ENCODE measurements around the gene TPCN2.

Gene TPCN2

DNA sequence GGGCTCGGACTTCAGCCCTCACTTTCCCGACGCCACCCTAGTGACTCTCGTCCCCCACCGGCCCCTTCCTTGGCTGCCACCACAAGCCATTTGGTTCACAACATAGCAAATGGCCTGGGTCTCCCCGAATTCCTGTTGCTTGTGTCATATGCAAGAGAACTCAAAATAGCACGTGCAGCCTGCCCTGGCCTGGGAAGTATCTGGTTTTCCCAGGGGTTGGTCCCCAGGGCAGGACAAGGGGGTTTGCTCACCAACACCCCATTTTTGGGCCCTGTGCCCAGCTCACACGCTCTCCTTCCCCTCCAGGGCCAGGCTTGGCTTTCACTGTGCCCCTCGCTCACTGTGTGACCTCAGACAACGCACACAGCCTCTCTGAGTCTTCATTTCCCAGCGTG is 12.8 kb upstream of the TPCN2 start:
- Histone ChIP-seq H3K9me3 (ENCODE audit: low read length) (no peaks in the 10 kb centered on the region), H3K4me3 (ENCODE audit: low read length) (no peak overlapping the region), H2AFZ (ENCODE audit: low read depth, low read length) (no peak overlapping the region), H3K4me1 (ENCODE audit: insufficient read depth, low read length) (peaks cover 11% of the 10 kb centered on the region), H3K27me3 (ENCODE audit: insufficient read depth, low read length) (peaks cover 5% of the 10 kb centered on the region), H3K36me3 (ENCODE audit: insufficient read depth, low read length) (no peaks in the 10 kb centered on the region)

DNA sequence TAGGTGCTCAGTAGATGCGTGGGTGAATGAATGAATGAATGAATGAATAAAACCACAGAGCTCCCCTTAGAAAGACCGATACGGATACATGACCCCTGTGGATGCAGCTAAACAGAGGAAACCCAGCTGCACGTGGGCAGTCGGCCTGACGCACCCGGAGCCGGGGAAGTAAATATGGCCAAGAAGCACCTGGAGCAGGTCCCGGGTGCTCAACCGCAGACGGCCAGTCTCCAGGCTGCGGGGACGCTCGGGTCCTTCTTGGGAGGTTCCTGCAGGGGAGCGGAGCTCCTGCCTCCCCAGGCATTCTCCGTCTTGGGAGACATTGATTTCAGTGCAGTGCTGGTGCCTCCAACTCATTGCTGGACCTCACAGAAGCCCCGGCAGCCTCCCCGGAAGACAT is 11.7 kb upstream of the TPCN2 start:
- Histone ChIP-seq H3K4me3 (ENCODE audit: low read length) (no peak overlapping the region), H3K4me1 (ENCODE audit: insufficient read depth, low read length) (peaks cover 16% of the 10 kb centered on the region), H2AFZ (ENCODE audit: low read depth, low read length) (no peak overlapping the region), H3K27me3 (ENCODE audit: insufficient read depth, low read length) (no peaks in the 10 kb centered on the region), H3K9me3 (ENCODE audit: low read length) (no peaks in the 10 kb centered on the region), H3K36me3 (ENCODE audit: insufficient read depth, low read length) (no peaks in the 10 kb centered on the region)

DNA sequence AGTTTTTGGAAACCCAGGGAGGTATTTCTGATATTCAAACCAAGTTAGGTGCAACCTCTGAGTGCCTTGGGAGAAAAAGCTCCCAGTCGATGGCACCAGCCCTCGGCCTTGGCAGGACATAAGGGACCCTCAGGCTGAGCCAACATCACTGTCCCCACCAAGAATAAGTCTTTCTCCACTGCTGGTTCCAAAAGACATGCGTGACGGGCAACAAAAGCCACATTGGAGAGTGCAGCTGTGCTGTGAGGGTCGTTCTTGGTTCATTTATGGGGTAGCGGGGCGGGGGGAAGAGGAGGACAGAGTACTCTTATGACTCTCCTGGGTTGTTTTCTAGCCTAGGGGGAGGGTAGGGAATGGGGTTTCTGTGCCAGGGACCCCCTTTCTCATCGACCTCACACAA is 11.2 kb upstream of the TPCN2 start:
- Histone ChIP-seq H3K4me1 (ENCODE audit: insufficient read depth, low read length) (peaks cover 16% of the 10 kb centered on the region), H3K4me3 (ENCODE audit: low read length) (no peak overlapping the region), H3K9me3 (ENCODE audit: low read length) (no peaks in the 10 kb centered on the region), H2AFZ (ENCODE audit: low read depth, low read length) (no peak overlapping the region), H3K27me3 (ENCODE audit: insufficient read depth, low read length) (no peaks in the 10 kb centered on the region), H3K36me3 (ENCODE audit: insufficient read depth, low read length) (no peaks in the 10 kb centered on the region)

DNA sequence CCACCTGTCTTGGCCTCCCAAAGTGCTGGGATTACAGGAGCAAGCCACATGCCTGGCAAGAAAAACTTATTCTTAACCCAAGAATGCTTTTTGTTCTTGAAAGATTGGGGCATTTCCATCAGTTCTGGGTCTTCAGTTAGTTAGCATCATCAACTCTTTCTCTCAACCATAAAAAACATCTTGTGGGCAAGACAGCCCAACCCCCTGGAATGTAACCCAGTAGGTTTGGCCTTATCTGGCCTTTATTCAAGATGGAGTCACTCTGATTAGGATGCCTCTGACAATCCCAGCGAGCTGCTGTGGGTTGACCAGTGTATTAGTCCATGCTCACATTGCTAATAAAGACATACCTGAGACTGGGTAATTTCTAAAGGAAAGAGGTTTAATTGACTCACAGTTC is 9.2 kb upstream of the TPCN2 start:
- Histone ChIP-seq H2AFZ (ENCODE audit: low read depth, low read length) (no peak overlapping the region), H3K27me3 (ENCODE audit: insufficient read depth, low read length) (no peaks in the 10 kb centered on the region), H3K9me3 (ENCODE audit: low read length) (no peaks in the 10 kb centered on the region), H3K4me1 (ENCODE audit: insufficient read depth, low read length) (peaks cover 20% of the 10 kb centered on the region), H3K4me3 (ENCODE audit: low read length) (no peak overlapping the region), H3K36me3 (ENCODE audit: insufficient read depth, low read length) (no peaks in the 10 kb centered on the region)

DNA sequence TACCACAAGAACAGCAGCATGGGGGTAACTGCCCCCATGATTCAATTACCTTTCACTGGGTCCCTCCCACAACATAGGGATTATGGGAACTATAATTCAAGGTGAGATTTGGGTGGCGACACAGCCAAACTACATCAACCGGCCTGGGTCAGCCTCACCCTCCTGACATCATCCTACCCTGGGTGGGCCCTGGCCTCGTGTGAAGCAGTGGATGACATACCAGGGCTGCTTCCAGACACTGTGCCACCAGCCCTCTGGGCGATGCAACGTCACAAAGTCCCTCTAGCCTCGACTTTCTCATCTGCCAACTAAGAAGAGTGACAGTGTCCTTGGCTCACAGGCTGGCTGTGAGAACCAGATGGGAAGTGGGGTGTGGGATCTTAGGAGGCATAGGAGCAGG is 8.7 kb upstream of the TPCN2 start:
- Histone ChIP-seq H3K9me3 (ENCODE audit: low read length) (no peaks in the 10 kb centered on the region), H3K4me3 (ENCODE audit: low read length) (no peak overlapping the region), H3K4me1 (ENCODE audit: insufficient read depth, low read length) (peaks cover 23% of the 10 kb centered on the region), H2AFZ (ENCODE audit: low read depth, low read length) (no peak overlapping the region), H3K36me3 (ENCODE audit: insufficient read depth, low read length) (no peaks in the 10 kb centered on the region), H3K27me3 (ENCODE audit: insufficient read depth, low read length) (no peaks in the 10 kb centered on the region)

DNA sequence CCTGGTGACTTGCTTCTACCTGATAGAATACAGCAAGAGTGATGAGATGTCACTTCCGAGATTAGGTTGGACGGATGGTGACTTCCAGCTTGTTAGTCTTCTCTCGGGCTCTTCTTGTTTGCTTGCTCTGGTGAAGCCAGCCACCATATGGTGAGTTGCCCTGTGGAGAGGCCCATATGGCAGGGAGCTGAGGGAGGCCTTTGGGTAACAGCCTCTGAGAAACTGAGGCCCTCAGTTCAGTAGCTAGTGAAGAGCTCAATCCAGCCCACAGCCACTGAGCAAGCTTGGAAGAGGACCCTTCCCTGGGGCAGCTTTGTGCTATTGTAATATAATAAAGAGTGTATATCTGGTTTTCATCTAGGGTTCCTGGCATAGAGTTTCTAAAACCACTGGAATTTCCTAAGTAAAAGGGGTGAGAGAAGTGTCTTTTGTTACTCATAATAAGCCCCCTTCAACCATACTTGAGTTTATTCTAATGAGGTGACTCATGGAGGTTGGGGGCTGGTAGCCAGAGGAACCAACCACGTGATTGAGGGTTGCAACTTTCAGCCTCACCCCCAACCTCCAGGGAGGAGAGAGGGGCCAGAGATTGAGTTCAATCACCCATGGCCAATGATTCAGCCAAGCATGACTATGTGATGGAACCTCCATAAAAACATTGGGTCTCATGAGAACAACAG is 8.0 kb upstream of the TPCN2 start:
- Histone ChIP-seq H2AFZ (ENCODE audit: low read depth, low read length) (peak overlapping the region; percentile 9), H3K9me3 (ENCODE audit: low read length) (no peaks in the 10 kb centered on the region), H3K36me3 (ENCODE audit: insufficient read depth, low read length) (no peaks in the 10 kb centered on the region), H3K4me3 (ENCODE audit: low read length) (no peak overlapping the region), H3K4me1 (ENCODE audit: insufficient read depth, low read length) (peaks cover 23% of the 10 kb centered on the region), H3K27me3 (ENCODE audit: insufficient read depth, low read length) (no peaks in the 10 kb centered on the region)

DNA sequence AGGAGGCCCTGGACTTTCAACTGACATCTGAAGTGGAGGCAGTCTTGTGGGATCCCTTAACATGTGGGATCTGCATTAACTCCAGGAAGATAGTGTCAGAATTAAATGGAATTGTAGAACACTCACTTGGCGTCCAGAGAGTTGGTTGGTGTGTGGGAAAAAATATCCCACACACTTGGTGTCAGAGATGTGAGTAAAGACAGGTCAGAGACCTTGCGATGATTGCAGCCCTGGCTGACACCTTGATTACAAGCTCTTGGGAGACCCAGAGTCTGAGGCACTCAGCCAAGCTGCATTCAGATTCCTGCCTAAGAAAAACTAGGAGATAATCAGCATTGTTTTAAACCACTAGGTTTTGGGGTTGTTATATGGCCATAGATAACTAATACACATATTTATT is 7.2 kb upstream of the TPCN2 start:
- Histone ChIP-seq H3K9me3 (ENCODE audit: low read length) (no peaks in the 10 kb centered on the region), H3K36me3 (ENCODE audit: insufficient read depth, low read length) (no peaks in the 10 kb centered on the region), H3K27me3 (ENCODE audit: insufficient read depth, low read length) (no peaks in the 10 kb centered on the region), H2AFZ (ENCODE audit: low read depth, low read length) (no peak overlapping the region), H3K4me3 (ENCODE audit: low read length) (no peak overlapping the region), H3K4me1 (ENCODE audit: insufficient read depth, low read length) (peaks cover 23% of the 10 kb centered on the region)

DNA sequence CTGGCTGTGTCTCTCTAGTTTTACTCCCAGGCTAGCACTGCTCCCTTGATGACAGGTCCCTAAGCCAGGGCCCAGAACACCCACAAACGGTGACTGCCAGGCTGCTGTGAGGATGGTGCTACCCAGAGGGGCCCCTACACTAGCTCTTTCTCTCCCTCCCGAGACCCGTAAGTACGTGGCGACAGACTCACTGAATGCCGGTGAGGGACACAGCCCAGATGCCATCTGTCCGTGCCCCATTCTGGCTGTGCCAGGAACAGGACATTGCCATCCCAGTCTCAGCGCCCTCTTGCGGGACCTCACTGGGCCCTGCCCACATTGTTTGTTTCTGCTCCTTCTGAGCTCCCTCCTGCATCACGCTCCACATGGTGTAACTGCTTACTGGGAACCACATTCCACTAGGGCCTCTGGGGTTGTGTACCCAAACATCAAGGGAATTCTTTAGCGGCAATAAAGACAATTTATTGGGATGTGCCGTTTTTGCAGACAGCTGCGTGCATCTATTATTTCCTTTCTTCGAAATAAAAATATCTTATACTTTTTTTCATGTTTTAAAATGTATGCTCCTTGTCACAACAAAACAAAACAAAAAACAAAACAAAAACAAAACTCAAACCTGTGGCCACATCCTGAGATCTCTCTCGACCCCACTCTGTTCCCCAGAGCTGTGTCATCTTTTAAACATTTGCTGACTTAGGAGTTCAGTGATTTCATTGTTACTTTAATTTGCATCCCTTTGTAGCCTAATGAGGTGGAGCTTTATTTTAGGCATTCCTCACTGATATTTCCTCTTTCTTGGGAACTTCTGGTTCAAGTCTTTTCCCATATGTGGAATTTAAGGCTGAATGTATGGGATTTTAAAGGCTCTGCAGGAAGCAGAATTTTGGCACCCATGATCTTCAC is 4.4 kb upstream of the TPCN2 start:
- Histone ChIP-seq H3K27me3 (ENCODE audit: insufficient read depth, low read length) (no peaks in the 10 kb centered on the region), H3K4me3 (ENCODE audit: low read length) (no peak overlapping the region), H3K9me3 (ENCODE audit: low read length) (no peaks in the 10 kb centered on the region), H3K36me3 (ENCODE audit: insufficient read depth, low read length) (no peaks in the 10 kb centered on the region), H2AFZ (ENCODE audit: low read depth, low read length) (no peak overlapping the region), H3K4me1 (ENCODE audit: insufficient read depth, low read length) (peaks cover 30% of the 10 kb centered on the region)

DNA sequence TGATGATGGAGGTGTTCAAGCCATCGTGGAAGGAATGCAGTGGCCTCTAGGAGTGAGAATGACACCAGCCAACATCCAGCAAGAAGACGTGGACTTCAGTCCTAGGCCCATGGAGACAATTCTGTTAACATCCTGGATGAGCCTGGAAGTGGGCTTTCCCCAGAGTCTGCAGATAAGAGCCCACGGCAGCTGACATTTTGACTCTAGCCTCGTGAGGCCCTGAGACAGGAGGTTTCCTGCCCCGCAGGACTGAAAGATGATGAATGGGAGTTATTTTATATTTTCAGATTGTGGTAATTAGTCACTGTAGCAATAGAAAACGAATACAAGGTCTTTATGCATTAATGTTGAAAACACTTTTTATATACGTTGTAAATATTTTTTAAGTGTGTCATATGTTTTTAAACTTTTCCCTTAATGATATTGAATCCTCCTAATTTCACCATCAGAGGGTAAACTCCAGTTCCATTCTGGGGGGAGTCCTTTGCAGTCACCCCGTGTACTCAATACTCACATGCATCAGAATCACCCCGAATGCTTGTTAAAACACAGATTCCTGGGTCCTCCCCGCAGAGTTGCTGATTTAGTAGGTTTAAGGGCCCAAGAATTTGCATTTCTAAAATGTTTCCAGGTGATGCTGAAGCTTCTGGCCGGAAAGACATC is 570 bp upstream of the TPCN2 start:
- peak overlapping the region; percentile 87 for H3K4me3 ChIP-seq (ENCODE audit: low read length)
- no peaks in the 10 kb centered on the region for H3K9me3 ChIP-seq (ENCODE audit: low read length)
- H3K4me1 ChIP-seq (ENCODE audit: insufficient read depth, low read length): peaks cover 23% of the 10 kb centered on the region
- H2AFZ ChIP-seq (ENCODE audit: low read depth, low read length): peak overlapping the region; percentile 44
- no peaks in the 10 kb centered on the region for H3K27me3 ChIP-seq (ENCODE audit: insufficient read depth, low read length)
- no peaks in the 10 kb centered on the region for H3K36me3 ChIP-seq (ENCODE audit: insufficient read depth, low read length)

DNA sequence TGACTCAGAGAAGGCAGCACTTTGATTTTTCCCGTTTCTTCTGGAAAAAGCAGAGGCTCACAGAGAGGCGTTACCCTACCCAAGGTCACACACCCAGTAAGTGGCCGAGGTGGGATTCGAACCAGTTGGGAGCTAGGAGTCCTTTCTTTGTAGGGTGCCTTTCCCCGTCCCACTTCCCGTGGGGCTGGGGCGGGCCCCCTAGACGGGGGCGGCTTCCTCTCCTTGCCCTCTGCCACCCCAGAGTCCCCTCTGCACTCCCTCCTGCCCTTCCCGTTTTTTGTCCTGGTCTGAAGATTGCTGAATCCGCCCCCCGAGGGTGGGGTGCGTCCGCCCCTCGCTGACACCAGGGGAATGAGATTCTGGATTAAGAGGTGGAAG is 747 bp downstream of the TPCN2 start:
- Histone ChIP-seq H3K4me3 (ENCODE audit: low read length) (peak overlapping the region; percentile 87), H3K9me3 (ENCODE audit: low read length) (no peaks in the 10 kb centered on the region), H3K36me3 (ENCODE audit: insufficient read depth, low read length) (no peaks in the 10 kb centered on the region), H3K4me1 (ENCODE audit: insufficient read depth, low read length) (peaks cover 17% of the 10 kb centered on the region), H3K27me3 (ENCODE audit: insufficient read depth, low read length) (no peaks in the 10 kb centered on the region), H2AFZ (ENCODE audit: low read depth, low read length) (peak overlapping the region; percentile 86)

DNA sequence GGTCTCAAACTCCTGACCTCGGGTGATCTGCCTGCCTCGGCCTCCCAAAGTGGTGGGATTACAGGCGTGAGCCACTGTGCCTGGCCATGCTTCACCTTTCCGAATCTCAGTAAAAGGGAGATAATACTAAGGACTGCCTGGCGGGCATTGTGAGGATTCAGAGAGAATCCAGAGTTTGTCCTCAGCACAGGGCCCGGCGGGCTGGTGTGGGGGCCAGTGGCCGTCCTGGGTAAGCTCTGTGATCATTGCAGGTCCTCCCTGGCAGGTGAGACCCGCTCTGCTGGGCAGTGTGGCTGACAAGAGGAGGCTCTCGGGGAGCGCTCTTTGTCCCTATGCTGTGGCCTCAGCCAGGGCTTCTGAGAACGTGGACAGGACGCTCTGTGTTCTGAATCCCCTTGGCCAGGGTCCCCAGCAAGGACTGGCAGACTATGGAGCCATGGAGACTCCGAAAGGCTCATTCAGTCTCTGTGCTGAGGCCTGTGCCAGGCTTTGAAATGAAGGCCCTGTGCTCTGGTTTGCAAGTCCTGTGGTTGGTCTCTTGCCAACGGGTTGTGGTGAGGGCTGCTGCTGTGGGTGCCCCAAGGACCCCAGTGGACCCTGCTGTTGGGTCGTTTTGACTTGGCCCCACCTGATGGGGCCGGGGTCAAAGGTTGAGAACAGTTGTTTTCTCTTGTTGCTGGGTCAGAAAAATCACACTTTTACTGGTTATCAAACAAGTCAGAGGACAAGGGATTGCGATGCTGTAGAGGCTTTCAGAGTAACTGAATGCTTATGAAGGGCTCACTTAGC is 2.1 kb downstream of the TPCN2 start:
- Histone ChIP-seq H3K36me3 (ENCODE audit: insufficient read depth, low read length) (peaks cover 3% of the 10 kb centered on the region), H3K4me3 (ENCODE audit: low read length) (no peak overlapping the region), H3K27me3 (ENCODE audit: insufficient read depth, low read length) (no peaks in the 10 kb centered on the region), H3K9me3 (ENCODE audit: low read length) (no peaks in the 10 kb centered on the region), H2AFZ (ENCODE audit: low read depth, low read length) (no peak overlapping the region), H3K4me1 (ENCODE audit: insufficient read depth, low read length) (peaks cover 14% of the 10 kb centered on the region)

DNA sequence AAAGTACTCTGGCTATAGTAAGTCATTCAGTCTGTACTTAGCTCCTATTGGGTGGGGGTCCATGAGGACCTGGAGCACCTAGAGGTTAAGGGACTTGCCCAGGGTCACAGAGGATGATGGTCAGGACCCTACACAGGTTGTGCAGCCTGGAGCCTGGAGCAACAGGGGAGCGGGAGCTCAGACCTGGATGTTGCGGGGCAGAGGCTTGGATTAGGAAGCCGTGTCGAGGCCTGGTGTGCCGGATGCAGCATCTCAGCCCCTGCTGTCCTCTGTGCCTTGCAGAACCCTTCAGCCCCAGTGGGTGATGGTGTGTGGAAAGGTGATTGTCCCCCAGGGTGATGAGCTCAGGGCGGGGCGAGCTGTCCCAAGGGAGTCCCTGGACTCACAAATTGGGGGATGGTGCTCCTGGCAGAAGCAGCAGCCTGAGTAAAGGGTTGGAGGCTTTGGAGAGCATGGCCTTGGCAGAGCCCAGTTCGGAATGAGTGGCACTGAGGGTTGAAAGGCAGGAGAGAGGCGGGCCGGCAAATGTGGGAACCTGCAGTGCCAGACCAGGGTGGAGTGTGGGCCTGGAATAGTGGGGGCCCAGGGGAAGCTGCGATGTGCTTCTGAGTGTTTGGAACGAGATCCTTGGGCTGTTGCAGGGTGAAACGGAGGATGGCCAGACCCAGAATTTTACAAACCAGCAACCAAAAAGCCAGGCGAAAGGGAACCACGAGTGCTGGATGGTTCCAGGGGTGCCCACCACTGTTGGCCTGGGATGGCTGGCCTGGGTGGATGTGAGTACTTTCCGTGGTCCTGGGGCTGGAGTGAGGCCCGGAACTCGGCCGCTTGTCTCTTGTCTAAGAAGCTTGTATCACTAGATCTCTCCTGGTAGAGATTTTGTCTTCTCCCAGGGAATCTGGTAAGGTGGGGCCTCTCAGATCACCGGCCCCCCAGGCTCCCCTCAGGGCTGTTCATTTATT is 2.9 kb downstream of the TPCN2 start:
- H3K36me3 ChIP-seq (ENCODE audit: insufficient read depth, low read length): peaks cover 3% of the 10 kb centered on the region
- no peak overlapping the region for H3K4me3 ChIP-seq (ENCODE audit: low read length)
- no peaks in the 10 kb centered on the region for H3K9me3 ChIP-seq (ENCODE audit: low read length)
- no peak overlapping the region for H2AFZ ChIP-seq (ENCODE audit: low read depth, low read length)
- H3K4me1 ChIP-seq (ENCODE audit: insufficient read depth, low read length): peaks cover 14% of the 10 kb centered on the region
- H3K27me3 ChIP-seq (ENCODE audit: insufficient read depth, low read length): no peaks in the 10 kb centered on the region
